Suprapubic skin (tissue), 4 donors: ENCODE data around the gene DAPL1. TPM values are rescaled to one million over a fixed set of nuclear protein-coding genes. Genes with fewer than 3 reads are reported as not detected.
A peak's percentile ranks its signal among the peaks of the same experiment; 100 is the strongest.

Experiments used
- DNase-seq, 2 donors: peaks; one replicate each; pipeline ENCODE4 v3.0.0-alpha.2; 2019; ENCODE audit warnings: low spot score in 2 of 2
- H3K27ac ChIP-seq: fragments of 200-600 bp; sonication (generic); one replicate; pipeline ENCODE4 v1.5.1; 2019
- H3K27me3 ChIP-seq: fragments of 200-600 bp; sonication (generic); one replicate; pipeline ENCODE4 v1.5.1; 2019
- H3K36me3 ChIP-seq: fragments of 200-600 bp; sonication (generic); one replicate; pipeline ENCODE4 v1.5.1; 2019
- H3K4me1 ChIP-seq: fragments of 200-600 bp; sonication (generic); one replicate; pipeline ENCODE4 v1.5.1; 2019
- H3K4me3 ChIP-seq: fragments of 200-600 bp; sonication (generic); one replicate; pipeline ENCODE4 v1.5.1; 2019; ENCODE audit warnings: mild to moderate bottlenecking
- H3K9me3 ChIP-seq: fragments of 200-600 bp; sonication (generic); one replicate; pipeline ENCODE4 v1.5.1; 2019
- CTCF ChIP-seq, 2 donors: fragments of 200-600 bp in 1 of 2; fragments of 450-650 bp in 1 of 2; sonication (generic) in 1 of 2; IDR thresholded peaks; one replicate each; pipeline ENCODE4 v1.5.1; 2016 to 2019; ENCODE audit warnings: antibody characterized with exemption in 2 of 2, mild to moderate bottlenecking in 1 of 2, moderate library complexity in 1 of 2
- EP300 ChIP-seq: sonication (generic); formaldehyde crosslinking; IDR thresholded peaks from one replicate; pipeline ENCODE4 v1.6.1; 2017; ENCODE audit warnings: antibody characterized with exemption
- POLR2A ChIP-seq, 2 donors: fragments of 450-650 bp; IDR thresholded peaks; one replicate each; pipeline ENCODE4 v1.6.1; 2017; ENCODE audit warnings: antibody characterized with exemption in 2 of 2, mild to moderate bottlenecking in 2 of 2, moderate library complexity in 2 of 2
- POLR2AphosphoS5 ChIP-seq, 3 donors: sonication (generic); formaldehyde crosslinking; IDR thresholded peaks; one replicate each; pipeline ENCODE4 v1.6.1; 2017; ENCODE audit warnings: antibody characterized with exemption in 3 of 3
- WGBS: methylation state at CpG from one replicate; pipeline ENCODE4 v1.1.5; 2018; 5-methylcytosine and 5-hydroxymethylcytosine counted together
- total RNA-seq, 4 donors: library from RNA; depleted of rRNA; stranded (reverse); fragments of >200 nt; gene quantifications; one replicate each; pipeline ENCODE4 v1.1.0, GENCODE V29; 2016

DAPL1 gene
- total RNA-seq, 4 donors from 2014 or later, result 158 to 307 (median 277) TPM

GRCh38 chr2:158782616-158783015 is 12.5 kb upstream of the DAPL1 start:
- peaks cover 33% of the 10 kb centered on the region for H3K4me1 ChIP-seq

GRCh38 chr2:158783923-158784322 is 11.2 kb upstream of the DAPL1 start:
- Histone ChIP-seq H3K27me3 (no peaks in the 10 kb centered on the region), H3K9me3 (no peaks in the 10 kb centered on the region), H3K4me1 (peaks cover 20% of the 10 kb centered on the region), H3K27ac (peak overlapping the region; percentile 71), H3K4me3 (no peak overlapping the region), H3K36me3 (no peaks in the 10 kb centered on the region)
- DNase-seq, result no peak
- WGBS, result 31% methylated on average over 2 of the region's 2 CpGs
- TF ChIP-seq EP300 (no peak), POLR2A (IDR thresholded peaks at IDR 0.05) (no peak), POLR2AphosphoS5 (IDR thresholded peaks at IDR 0.05) (no peak), CTCF (IDR thresholded peaks at IDR 0.05) (no peak)

More at GRCh38 chr2:158782616-158783015, 12.5 kb upstream of the DAPL1 start:
- 90% methylated on average over 5 of the region's 5 CpGs for WGBS
- DNase-seq, result no peak
- no peak for TF ChIP-seq POLR2A (IDR thresholded peaks at IDR 0.05)
- no peak for TF ChIP-seq POLR2AphosphoS5 (IDR thresholded peaks at IDR 0.05)
- no peak for TF ChIP-seq EP300
- no peak for TF ChIP-seq CTCF (IDR thresholded peaks at IDR 0.05)
- H3K27me3 ChIP-seq, result no peaks in the 10 kb centered on the region
- H3K9me3 ChIP-seq, result no peaks in the 10 kb centered on the region
- no peaks in the 10 kb centered on the region for H3K36me3 ChIP-seq
- no peak overlapping the region for H3K27ac ChIP-seq
- H3K4me3 ChIP-seq, result no peak overlapping the region

- Histone ChIP-seq H3K27ac (no peak overlapping the region), H3K27me3 (no peaks in the 10 kb centered on the region), H3K36me3 (no peaks in the 10 kb centered on the region), H3K4me1 (peaks cover 3% of the 10 kb centered on the region), H3K9me3 (no peaks in the 10 kb centered on the region), H3K4me3 (no peak overlapping the region)
- 95% methylated on average over 6 of the region's 8 CpGs for WGBS
- no peak for TF ChIP-seq POLR2AphosphoS5 (IDR thresholded peaks at IDR 0.05)
- no peak for TF ChIP-seq POLR2A (IDR thresholded peaks at IDR 0.05)
- TF ChIP-seq CTCF (IDR thresholded peaks at IDR 0.05), result no peak
- TF ChIP-seq EP300, result no peak
- DNase-seq, result no peak
Observed at GRCh38 chr2:158786897-158787296, 8.2 kb upstream of the DAPL1 start.

GRCh38 chr2:158788951-158789350 is 6.2 kb upstream of the DAPL1 start:
- 54% methylated on average over 2 of the region's 2 CpGs for WGBS
- Histone ChIP-seq H3K27me3 (no peaks in the 10 kb centered on the region), H3K4me3 (no peak overlapping the region), H3K4me1 (peaks cover 3% of the 10 kb centered on the region), H3K36me3 (no peaks in the 10 kb centered on the region), H3K27ac (no peak overlapping the region), H3K9me3 (no peaks in the 10 kb centered on the region)
- DNase-seq, result no peak
- no peak for TF ChIP-seq POLR2AphosphoS5 (IDR thresholded peaks at IDR 0.05)
- TF ChIP-seq EP300, result no peak
- TF ChIP-seq POLR2A (IDR thresholded peaks at IDR 0.05), result no peak
- TF ChIP-seq CTCF (IDR thresholded peaks at IDR 0.05), result no peak

- DNase-seq, result no peak
- Histone ChIP-seq H3K36me3 (no peaks in the 10 kb centered on the region), H3K27ac (peak overlapping the region; percentile 83), H3K4me1 (peaks cover 34% of the 10 kb centered on the region), H3K27me3 (no peaks in the 10 kb centered on the region), H3K9me3 (no peaks in the 10 kb centered on the region), H3K4me3 (peak overlapping the region; percentile 50)
- TF ChIP-seq POLR2AphosphoS5 (IDR thresholded peaks at IDR 0.05) (peak in 1 of 3 donors; percentile 67), CTCF (IDR thresholded peaks at IDR 0.05) (no peak), POLR2A (IDR thresholded peaks at IDR 0.05) (no peak), EP300 (no peak)
- 53% methylated on average over 2 of the region's 2 CpGs for WGBS
Observed at GRCh38 chr2:158796652-158797051, 1.5 kb downstream of the DAPL1 start.
